Brain pericyte (primary cell): ENCODE data around the gene ITGA2B.
"Not testable (repeated sequence)": the region's sequence is repeated elsewhere in the genome, so short reads cannot be mapped to it uniquely, and the experiment has no call there.

ENCODE experiments used
- DNase-seq: peaks from one replicate; pipeline ENCODE4 v3.0.0-alpha.2; 2012; ENCODE audit warnings: low read depth, low spot score

The ITGA2B gene

GRCh38 chr17:44351961-44352827 lies 37.3 kb downstream of the ITGA2B start:
- no peak for DNase-seq

GRCh38 chr17:44351464-44351863 lies 38.0 kb downstream of the ITGA2B start:
- no peak for DNase-seq

GRCh38 chr17:44350733-44351226 lies 38.7 kb downstream of the ITGA2B start:
- no peak for DNase-seq

GRCh38 chr17:44349553-44350070 lies 39.8 kb downstream of the ITGA2B start:
- no peak for DNase-seq

- DNase-seq: no peak
Observed at GRCh38 chr17:44348988-44349364, 40.5 kb downstream of the ITGA2B start.

GRCh38 chr17:44348234-44348987 lies 41.0 kb downstream of the ITGA2B start:
- DNase-seq: no peak

- DNase-seq: not testable (repeated sequence)
Observed at GRCh38 chr17:44347206-44348055, 42.0 kb downstream of the ITGA2B start.

- no peak for DNase-seq
Observed at GRCh38 chr17:44346064-44346844, 43.2 kb downstream of the ITGA2B start.

GRCh38 chr17:44345454-44346026 lies 43.9 kb downstream of the ITGA2B start:
- no peak for DNase-seq

- DNase-seq: peak; percentile 95
Observed at GRCh38 chr17:44344939-44345453, 44.5 kb downstream of the ITGA2B start, which contains the start of gene GRN. Gene GRN (plus strand): TSS chr17:44345302. CDS start chr17:44349165, 3,863 bp downstream.

- DNase-seq: no peak
Observed at GRCh38 chr17:44343510-44344209, 45.8 kb downstream of the ITGA2B start.

GRCh38 chr17:44340553-44340952 lies 48.9 kb downstream of the ITGA2B start:
- DNase-seq: not testable (repeated sequence)

- DNase-seq: no peak
Observed at GRCh38 chr17:44338702-44339101, 50.7 kb downstream of the ITGA2B start.

GRCh38 chr17:44335968-44336367 lies 53.5 kb downstream of the ITGA2B start:
- DNase-seq: no peak

- DNase-seq: no peak
Observed at GRCh38 chr17:44335564-44335963, 53.9 kb downstream of the ITGA2B start.

- no peak for DNase-seq
Observed at GRCh38 chr17:44334727-44335126, 54.7 kb downstream of the ITGA2B start.

GRCh38 chr17:44334315-44334714 lies 55.1 kb downstream of the ITGA2B start:
- no peak for DNase-seq

GRCh38 chr17:44333371-44333770 lies 56.1 kb downstream of the ITGA2B start:
- no peak for DNase-seq

- DNase-seq: no peak
Observed at GRCh38 chr17:44331249-44331760, 58.1 kb downstream of the ITGA2B start.
